Stimulated activated CD8-positive, alpha-beta memory T cell treated with anti-CD3 and anti-CD28 coated beads, Interleukin-15, amount 100 ng/mL, for 24 hours (primary cell): ENCODE measurements around the gene CHST15.
"Not testable (repeated sequence)": the region's sequence is repeated elsewhere in the genome, so short reads cannot be mapped to it uniquely, and the experiment has no call there.

Experiments
- DNase-seq: peaks from one replicate; pipeline ENCODE4 v3.0.0-alpha.2; 2020; ENCODE audit warnings: low read depth

CHST15 gene

DNA sequence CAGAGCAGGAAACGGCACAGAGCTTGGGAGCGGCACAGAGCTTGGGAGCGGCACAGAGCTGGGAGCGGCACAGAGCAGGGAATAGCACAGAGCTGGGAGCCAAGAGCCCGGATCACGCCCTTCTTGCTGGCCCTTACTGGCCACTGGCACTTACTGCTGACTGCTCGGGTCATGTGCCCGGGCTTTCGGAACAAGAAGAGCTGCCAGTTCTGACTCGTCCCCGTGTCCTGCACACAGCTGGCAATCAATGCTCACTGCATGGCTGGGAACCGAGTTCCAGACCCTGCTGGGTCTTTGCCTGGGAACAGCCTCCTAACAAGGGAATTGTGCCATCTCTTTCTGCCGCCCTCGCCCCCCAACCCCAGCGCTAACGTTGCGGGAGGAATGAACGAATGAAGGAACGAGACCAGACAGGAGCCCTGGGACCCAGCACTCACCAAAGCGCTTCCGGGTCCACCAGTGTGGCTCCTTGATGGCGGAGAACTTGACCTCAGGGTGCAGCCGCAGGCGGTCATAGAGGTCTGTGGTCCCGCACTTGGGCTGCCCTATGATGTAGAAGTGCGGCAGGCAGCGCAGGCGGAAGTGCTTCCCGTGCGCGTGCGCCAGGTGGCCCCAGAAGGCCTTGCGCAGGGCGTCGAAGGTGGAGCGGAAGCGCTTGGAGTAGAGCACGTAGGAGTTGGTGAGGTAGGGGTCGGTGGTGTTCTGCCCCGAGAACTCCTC, 49.1 kb downstream of the CHST15 start:
- DNase-seq: no peak

DNA sequence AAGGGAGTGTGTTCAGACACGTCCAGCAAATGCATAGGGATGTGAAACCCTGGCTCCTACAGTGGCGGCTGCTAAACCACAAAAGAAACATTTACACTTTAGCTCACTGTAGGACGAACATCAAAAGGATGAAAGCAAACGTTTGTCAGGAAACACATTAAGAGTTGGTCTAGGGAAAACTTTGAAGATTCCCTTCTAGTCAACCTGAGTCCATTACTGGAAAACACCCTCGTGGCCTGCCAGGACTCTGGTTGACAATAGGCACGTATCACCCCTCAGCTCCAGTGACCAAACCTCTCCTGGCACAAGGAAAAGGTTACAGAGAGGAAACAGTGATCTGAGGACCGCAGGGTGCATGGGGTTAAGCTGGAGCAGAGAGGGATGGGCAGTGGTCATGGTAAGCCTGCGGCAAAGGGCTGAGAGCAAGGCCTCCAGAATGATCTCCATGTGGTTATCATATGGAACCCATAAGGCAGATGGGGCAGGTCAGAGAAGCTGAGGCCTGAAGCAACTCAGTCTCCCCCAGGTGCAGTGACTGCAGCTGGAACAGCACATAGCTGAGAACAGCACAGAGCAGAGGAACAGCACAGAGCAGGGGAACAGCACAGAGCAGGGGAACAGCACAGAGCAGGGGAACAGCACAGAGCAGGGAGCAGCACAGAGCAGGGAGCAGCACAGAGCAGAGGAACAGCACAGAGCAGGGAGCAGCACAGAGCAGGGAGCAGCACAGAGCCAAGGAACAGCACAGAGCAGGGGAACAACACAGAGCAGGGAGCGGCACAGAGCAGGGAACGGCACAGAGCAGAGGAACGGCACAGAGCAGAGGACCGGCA, 49.9 kb downstream of the CHST15 start:
- no peak for DNase-seq

DNA sequence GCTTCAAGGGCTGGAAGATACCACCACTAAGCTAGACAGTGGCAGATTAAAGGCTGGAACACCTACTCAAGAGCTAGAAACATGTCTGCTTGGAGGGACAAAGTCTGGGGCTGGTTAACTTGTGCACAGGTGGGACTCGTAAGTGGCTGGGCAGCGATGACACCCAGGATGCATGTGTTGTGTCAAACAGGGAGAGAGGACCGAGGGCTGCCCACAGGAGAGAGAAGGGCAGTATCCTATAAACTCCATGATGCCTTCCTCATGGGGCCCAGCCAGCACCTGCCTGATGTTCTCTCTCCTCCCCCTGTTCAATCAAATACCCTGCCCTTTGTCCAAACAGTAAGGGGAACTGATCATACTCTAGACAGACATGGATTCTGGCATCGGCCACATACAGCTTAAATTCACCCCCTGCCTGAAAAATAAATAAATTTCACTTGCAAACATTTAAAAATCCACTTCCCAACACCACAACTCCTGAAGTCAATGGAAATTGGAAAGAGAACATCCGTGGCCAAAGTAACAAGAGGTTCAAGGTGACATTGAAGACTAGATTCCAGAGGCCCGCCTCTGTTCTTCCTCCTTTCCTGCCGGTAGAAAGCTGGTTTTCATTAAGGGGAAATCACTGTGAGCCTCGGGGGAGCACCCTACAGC, 50.6 kb downstream of the CHST15 start:
- DNase-seq: no peak

DNA sequence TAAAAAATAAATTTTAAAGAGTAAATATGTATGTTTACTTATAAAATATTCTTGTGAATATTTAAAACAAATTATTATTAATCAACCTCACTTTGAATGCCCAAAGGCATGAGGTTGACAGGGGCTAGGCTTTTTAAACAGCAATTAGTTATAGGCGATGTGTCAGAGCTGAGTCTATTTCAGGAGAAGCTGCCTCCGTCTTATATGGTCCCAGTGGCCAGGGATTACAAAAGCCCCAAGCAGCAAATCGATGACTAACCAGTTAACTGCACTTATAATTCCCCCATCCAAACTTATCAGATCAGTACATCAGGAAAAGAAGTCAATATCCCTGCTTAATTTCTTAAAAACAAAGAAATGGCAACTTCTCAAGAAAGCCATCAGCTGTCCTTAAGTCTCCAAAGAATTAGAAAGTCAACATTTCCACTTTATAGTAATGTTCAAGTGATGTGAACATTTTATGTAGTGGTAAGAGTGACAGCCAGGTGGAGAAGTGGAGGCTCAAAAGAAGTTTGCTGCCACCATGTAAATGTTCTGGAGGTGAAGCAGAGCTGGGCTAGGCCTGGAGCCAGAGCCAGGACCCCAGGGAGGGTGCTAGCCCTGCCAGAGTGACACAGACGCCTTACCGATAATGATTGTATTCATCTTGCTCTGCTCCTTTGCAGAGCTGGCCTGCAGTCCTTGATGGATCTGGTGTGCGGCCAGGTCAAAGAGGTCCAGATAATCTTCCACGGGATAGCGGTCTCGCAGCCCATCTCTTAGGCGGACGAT, 51.5 kb downstream of the CHST15 start:
- no peak for DNase-seq

DNA sequence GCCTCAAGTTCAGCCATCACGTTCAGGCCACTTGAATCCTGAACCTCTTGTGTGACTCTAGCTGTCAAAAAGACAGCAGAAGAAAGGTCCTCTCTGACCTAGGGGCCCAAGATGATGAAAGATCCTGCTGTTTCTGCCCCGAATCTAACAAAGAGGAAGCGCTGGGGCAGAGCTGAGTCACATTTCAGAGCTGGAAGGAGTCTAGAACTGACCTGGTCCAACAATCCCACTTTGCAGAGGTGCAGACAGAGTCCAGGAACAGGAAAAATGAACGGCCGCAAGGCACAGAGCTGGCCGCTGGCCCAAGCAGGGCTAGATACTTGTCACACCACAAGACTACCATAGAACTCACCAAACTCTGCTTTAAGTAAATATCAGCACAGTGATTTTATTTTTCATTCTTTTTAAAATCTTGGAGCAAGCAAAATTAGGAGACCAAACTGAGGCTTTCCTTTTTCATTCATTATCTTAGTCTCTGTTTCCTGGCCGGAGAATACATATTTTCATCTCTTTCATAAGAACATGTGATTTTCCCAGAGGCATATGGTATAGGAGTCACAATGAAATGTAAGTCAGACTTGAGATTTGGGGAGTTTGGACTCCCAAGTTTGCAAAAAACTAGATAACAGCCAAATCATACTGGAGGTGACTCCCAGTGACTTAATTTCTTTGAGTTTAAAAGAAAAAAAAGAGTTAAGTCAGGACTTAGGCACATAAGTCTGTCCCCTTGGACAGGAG, 52.8 kb downstream of the CHST15 start:
- DNase-seq: no peak

DNA sequence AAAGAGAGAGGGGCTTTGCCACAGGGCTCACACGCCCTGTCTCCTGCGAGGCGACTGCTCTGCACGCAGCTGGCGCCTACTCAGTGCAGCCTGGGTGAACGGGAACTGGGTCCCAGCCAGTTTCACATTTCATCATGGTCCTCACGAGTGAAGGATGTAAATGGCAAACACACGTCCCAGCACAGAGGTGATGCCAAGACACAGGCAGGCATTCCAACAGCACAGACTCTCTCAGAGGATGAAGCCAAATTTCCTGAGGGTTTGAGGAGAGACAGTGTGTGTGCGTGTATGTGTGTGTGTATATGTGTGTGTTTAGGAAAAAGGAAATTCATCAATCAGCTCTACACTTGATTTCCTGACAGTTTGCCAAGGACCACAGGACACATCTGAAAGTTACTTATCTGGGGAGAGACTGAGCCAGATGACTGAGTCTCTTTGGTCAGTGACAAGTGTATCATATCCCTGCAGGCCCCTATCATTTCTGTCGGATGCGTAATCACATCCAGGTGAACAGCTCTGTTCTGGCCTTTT, 53.9 kb downstream of the CHST15 start:
- no peak for DNase-seq

DNA sequence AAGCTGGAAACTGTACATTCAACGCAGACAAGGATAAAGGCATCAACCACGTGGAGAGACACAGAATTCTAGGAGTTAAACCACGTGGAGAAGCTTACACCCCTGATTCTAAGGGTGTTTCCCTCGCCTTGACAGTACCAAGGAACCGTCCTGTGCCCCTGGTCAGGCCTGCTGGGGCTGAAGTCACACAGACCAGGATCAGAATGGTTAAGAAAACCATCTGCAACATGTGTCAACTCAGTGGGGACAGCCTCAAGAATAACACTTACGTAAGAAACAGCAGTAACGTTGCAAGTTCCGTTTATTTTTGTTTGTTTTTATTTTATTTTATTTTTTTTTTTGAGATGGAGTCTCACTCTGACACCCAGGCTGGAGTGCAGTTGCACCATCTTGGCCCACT, 55.6 kb downstream of the CHST15 start:
- DNase-seq: no peak

DNA sequence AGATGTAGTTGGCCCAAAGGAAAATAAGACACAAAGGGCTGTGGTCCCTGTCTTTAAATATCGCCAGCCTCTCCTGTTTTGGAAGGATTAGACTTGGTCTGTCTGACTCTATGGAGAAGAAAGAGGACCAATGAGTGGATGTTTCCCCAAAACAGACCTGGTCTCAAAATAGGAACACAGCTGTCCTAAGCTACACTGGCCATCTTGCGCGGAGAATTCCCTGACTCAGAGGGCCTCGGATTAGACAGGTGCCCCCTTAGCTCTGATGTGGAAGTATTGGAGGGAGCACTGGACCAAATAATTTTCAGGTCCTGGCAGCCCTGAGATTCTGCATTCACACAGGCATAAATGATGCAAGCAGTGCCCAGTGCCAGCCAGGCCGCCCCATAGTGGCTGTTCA, 56.1 kb downstream of the CHST15 start:
- no peak for DNase-seq

DNA sequence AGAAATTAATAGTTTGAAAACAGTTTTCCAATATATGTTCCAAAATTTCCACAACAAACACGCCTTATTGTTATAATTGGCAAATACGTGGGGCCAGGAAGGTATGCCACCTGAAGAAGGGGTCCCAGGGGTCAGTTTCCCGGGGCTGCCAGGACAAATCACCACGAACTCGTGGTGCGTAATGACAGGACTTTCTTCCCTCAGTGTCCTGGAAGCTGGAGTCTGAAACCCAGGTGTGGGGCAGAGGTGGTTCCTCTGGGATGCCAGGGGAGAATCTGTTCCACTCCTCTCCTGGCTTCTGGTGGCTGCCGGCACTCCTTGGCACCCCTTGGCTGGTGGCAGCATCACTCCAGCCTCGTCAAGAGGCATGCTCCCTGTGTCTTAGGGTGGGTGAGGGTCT, 56.7 kb downstream of the CHST15 start:
- no peak for DNase-seq

DNA sequence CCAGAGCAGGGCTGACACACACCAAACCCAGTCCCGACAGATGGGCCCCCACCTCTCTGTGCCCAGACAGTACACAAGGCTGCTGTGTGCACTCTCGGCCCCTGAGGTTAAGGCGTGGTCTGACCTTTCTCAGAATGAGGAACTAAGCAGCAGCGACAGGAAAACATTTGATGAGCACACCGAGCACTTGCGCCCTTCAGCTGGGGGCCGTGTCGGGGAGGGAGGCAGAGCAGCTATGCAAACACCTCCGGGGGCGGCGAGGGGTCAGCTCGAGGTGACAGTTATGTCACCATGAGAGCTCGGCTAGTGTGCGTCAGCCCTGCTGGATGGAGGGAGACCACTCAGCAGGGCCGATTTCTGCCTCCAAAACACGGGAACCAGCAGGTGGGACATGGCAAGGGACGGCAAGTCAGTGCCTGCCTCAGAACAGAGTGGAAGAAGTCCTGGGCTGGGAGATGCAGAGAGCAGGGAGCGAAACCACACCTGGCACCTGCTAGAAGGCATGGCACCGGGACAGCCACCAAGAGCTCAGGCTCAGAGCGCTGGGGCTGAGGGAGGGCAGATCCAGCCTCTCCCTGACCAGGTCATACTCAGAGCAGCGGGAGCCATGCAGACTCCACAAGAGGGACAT, 57.4 kb downstream of the CHST15 start:
- no peak for DNase-seq

DNA sequence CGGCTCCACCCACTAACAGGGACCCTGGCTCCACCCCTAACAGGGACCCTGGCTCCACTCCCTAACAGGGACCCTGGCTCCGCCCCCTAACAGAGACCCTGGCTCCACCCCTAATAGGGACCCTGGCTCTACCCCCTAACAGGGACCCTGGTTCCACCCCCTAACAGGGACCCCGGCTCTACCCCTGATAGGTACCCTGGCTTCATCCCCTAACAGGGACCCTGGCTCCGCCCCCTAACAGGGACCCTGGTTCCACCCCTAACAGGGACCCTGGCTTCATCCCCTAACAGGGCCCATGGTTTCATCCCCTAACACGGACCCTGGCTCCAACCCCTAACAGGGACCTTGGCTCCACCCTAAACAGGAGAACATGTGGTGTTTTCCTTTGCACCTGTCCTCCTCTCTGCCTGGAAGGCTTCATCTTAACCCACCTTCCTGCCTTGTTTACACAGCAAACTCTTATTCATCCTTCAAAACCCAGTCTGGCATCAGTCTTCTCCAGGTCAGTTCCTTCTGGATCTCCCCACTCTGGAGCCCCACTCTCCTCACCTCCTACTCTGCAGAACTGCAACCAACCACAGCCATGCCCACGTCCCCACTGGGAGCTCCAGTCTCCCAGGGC, 58.0 kb downstream of the CHST15 start:
- DNase-seq: no peak

DNA sequence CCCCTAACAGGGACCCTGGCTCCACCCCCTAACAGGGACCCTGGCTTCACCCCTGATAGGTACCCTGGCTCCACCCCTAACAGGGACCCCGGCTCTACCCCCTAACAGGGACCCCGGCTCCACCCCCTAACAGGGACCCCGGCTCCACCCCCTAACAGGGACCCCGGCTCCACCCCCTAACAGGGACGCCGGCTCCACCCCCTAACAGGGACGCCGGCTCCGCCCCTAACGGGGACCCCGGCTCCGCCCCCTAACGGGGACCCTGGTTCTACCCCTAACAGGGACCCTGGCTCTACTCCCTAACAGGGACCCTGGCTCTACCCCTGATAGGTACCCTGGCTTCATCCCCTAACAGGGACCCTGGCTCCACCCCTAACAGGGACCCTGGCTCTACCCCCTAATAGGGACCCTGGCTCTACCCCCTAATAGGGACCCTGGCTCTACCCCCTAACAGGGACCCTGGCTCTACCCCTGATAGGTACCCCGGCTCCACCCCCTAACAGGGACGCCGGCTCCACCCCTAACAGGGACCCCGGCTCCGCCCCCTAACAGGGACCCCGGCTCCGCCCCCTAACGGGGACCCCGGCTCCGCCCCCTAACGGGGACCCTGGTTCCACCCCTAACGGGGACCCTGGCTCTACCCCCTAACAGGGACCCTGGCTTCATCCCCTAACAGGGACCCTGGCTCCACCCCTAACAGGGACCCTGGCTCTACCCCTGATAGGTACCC, 58.7 kb downstream of the CHST15 start:
- not testable (repeated sequence) for DNase-seq

DNA sequence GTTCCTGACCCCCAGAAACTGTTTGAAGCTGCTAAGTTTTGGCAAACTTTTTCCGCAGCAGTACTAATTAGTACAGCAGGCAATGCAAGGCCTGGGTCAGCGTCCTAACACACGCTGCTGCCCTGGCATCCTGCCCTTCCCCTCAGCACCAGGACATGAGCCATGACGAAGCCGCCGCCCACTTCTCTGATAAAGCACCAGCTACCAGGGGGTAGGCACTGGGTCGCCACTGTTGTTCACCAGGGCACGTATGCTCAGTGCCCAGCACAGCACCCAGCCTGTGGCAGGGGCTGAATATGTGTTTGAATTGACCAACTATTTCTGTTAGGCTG, 59.5 kb downstream of the CHST15 start:
- no peak for DNase-seq

DNA sequence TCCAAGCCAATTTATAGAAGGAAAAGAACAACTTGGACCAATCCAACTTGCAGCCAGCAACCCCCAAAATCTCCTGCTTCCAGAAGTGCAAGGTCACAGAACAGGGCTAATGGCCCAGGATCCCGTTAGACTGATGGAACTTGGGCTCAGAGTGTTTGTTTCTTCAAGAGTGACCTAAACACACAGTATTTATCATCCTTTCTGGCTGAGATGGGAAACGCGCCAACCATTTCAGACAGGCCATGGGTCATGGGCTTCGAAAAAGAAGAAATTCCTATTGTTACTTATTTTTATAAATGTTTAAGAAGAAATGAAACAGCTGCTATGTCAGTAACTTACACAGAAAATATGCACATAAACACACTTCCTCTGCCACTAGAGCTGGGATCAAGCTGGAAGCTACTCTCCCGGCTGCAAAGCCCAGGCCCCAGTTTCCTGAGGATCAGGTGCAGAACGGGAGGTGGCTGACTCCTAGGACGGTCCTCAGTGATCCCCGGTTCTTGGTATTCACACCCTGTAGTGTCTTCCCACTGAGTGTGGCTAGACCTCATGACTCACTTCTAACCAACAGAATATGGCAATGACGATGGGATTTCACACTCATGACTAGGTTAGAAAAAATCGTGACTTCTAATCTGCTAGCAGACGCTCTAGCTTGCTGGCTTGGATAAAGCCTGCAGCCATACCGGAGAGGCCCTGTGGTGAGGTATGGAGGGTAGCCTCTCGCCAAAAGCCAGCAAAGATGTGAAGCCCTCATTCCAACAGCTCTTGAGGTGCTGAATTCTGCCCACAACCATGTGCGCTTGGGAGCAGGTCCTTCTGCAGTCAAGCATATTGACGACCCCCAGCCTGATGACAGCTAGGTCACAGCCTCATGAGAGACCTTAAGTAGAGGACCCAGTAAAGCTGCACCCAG, 60.2 kb downstream of the CHST15 start:
- DNase-seq: no peak

DNA sequence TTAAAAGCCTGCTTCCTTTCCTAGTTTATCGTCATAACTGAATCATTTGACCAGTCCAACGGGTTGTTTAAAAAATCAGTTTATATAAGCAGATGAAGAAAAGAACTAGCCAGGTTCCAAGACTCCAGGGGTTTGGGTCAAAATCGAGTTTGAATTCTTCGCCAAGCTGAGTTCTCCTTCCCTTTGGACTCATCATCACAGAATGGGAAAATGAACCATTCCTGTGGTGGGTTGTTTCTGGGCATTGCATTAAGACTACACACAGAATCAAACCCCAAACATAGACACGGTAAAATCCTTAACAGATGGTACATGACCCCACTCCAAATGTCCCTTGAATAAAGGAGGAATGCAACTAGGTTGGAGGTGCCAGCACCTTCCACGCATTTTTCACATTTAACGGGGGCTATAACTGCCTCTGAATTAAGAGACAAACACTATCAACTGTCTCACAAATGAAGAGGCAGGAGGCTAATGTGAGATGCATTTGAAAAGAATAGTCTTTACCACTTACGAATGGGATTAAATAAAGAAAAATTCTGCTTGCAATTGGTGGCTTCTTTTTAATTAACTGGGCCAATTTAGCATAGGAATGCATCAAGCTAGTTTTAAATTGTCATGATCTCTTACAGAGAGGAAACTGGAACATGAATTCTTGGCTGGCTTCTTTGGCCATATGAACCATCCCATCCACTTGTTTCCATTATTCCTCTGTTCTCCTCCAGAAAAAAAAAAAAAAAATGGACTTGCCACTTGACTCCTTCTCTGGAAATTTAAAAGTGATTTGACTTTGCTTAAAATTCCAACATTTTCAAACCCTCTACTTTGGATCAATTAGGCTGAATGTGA, 61.1 kb downstream of the CHST15 start:
- no peak for DNase-seq

DNA sequence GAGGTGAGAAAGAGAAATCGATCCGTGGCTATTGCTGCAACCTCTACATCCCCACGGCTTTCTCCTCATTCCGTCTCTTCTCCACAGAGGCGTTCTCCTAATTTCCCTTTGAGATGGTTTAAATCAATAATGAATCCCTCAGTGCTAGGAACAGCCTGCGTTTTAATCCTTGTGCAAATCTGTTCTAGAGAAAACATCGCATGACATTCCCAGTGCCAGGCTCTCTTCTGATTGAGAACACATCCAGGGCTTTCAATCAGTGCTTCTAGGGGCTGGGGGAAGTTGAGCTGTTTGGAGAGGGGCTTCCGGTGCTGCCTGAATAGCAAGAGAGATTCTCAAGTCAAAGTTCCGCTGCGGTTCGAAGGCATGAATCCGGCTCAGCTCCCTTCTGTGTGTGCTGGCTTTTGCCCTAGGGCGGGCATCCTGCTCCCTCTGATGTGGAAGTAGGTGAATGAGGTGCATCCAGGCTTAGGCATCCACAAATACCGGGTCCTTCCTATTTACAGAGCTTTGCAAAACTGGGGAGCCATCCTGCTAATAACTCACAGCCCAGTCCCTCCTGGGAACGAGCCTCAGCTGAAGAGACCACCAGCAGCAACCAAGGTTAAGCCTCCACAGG, 62.8 kb downstream of the CHST15 start:
- DNase-seq: no peak

DNA sequence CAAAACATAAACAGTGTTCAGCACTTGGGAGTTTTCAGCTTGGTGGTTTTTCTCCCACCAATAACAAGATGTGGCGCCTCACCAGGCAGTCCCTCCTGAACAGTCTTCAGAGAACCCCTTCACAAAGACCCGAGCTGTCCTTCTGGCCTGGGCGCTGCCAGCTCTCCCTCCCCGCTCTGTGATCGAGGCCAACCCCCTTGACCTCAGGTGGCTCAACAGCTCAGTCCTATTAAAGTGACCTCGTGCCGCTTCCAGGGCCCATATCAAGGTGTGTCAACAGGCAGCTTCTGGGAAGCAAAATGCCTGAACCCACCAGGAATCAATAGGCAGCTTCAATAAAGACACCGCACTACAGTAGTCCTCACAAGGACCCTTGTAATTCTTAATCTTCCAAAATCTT, 63.3 kb downstream of the CHST15 start:
- no peak for DNase-seq
